Heart right ventricle (tissue), 16 donors: ENCODE measurements around the gene RBBP8NL. TPM values are rescaled to one million over a fixed set of nuclear protein-coding genes. Genes with fewer than 3 reads are reported as not detected.

Experiments
- ATAC-seq, 8 donors: fragments of 200-7000 bp; cut with Tn5 transposase; one replicate each; pipeline ENCODE4 v1.9.1; 2020; ENCODE audit warnings: mild to moderate bottlenecking in 8 of 8, moderate library complexity in 8 of 8, moderate number of reproducible peaks in 1 of 8
- DNase-seq, 2 donors: peaks; one replicate each; pipeline ENCODE4 v3.0.0-alpha.2; 2020
- H3K27ac ChIP-seq, 10 donors: fragments of 200-600 bp; sonication (generic) in 2 of 10; one replicate each; pipeline versions ENCODE4 v1.5.0 to v1.8.0; 2020 to 2022; ENCODE audit warnings: mild to moderate bottlenecking in 3 of 10
- H3K27me3 ChIP-seq, 7 donors: fragments of 200-600 bp; one replicate each; pipeline ENCODE4 v1.8.0; 2021 to 2022; ENCODE audit warnings: mild to moderate bottlenecking in 2 of 7
- H3K36me3 ChIP-seq, 9 donors: fragments of 200-600 bp; sonication (generic) in 1 of 9; one replicate each; pipeline versions ENCODE4 v1.5.0 to v1.8.0; 2020 to 2022; ENCODE audit warnings: mild to moderate bottlenecking in 2 of 9
- H3K4me1 ChIP-seq, 9 donors: fragments of 200-600 bp; sonication (generic) in 1 of 9; one replicate each; pipeline versions ENCODE4 v1.5.0 to v1.8.0; 2020 to 2022; ENCODE audit warnings: mild to moderate bottlenecking in 4 of 9
- H3K4me3 ChIP-seq, 10 donors: fragments of 200-600 bp; sonication (generic) in 2 of 10; one replicate each; pipeline versions ENCODE4 v1.5.0 to v1.8.0; 2020 to 2022; ENCODE audit warnings: mild to moderate bottlenecking in 7 of 10, moderate library complexity in 2 of 10
- H3K9me3 ChIP-seq, 11 donors: fragments of 200-600 bp in 10 of 11; sonication (generic) in 2 of 11; one replicate each; pipeline versions ENCODE4 v1.5.0 to v1.8.0; 2013 to 2022; ENCODE audit warnings: mild to moderate bottlenecking in 2 of 11, control low read depth in 1 of 11, moderate library complexity in 1 of 11
- CTCF ChIP-seq, 9 donors: fragments of 200-600 bp; sonication (generic) in 2 of 9; IDR thresholded peaks; one replicate each; pipeline versions ENCODE4 v1.5.0 to v1.8.0; 2021 to 2022; ENCODE audit warnings: antibody characterized with exemption in 9 of 9, mild to moderate bottlenecking in 5 of 9, moderate library complexity in 1 of 9
- WGBS, 2 donors: extraction: QIAGEN DNeasy Blood & Tissue Kit; methylation state at CpG; one replicate each; pipeline ENCODE4 v1.1.7; 2013; ENCODE audit warnings: inconsistent platforms in 1 of 2; 5-methylcytosine and 5-hydroxymethylcytosine counted together
- intact Hi-C, 10 donors: fragments of 100-400 bp; cut with DNase I; formaldehyde crosslinking; loops; one replicate each; pipeline versions ENCODE4 v1.11.1 to v1.14.2; 2022
- polyA plus RNA-seq, 2 donors: library from polyadenylated mRNA; stranded (reverse); fragments of 200-250 nt; gene quantifications; one replicate each; pipeline ENCODE4 v1.2.3, GENCODE V29; 2013
- total RNA-seq, 10 donors: library from RNA; stranded (reverse); fragmentation: NEBNext Ultra II Directional in 3 of 10; extraction: Animal tissue kit (Norgen Biotek cat#: 25700) in 3 of 10; gene quantifications; one replicate each; pipeline versions ENCODE4 v1.2.1 to v1.2.4, GENCODE V29; 2021 to 2023
- donor health status: Arrhythmogenic right ventricular cardiomyopathy.
- donor health status: ischemic (EF 13 %, LVEDD 7.1; RV severe dilation, severe dysfunction).
- donor health status: healthy with polysubstance abuse.
- donor health status: DM: no; HTN: yes; CAD: no.
- donor health status: DM: no; HTN: no; CAD: no.
- donor health status: ischemic (EF 25% LVEDD 6.9; RV normal size, moderate dysfunction).
- donor health status: ischemic (EF 25% LVEDD 5.7; RV mildly dilated, moderate dysfunction).
- donor health status: healthy.
- donor health status: DM: yes; HTN: yes; CAD: no.
- donor health status: Ischemic cardiomyopathy.
- donor health status: ischemic (EF 35%, LVEDD 5.7; RV mildly dilated, moderate dysfunction).
- donor health status: nonischemic (EF 11% LVEDD 7.7; RV severe dilation, severe dysfunction).
- donor health status: DM: yes; HTN: yes; CAD: no.
- donor health status: PGD.
- donor health status: ischemic (EF 29% LVEDD 5.4; RV normal size, mild dysfunction).
- donor health status: nonischemic (EF 23%, LVEDD 6.1; RV moderate dilation, normal function).

Gene RBBP8NL
- total and polyA plus RNA-seq, 12 donors, result not detected

- H3K27ac ChIP-seq, result no peak overlapping the region
- WGBS, 2 donors, result 88 to 89% methylated on average over 21 of the region's 21 CpGs
- no peak for DNase-seq
- intact Hi-C loops, result no loop called here
- peak in 2 of 8 donors; percentile 3 to 10 for ATAC-seq
- no peak for TF ChIP-seq CTCF (IDR thresholded peaks at IDR 0.05)
- H3K4me3 ChIP-seq, result no peak overlapping the region
- no peaks in the 10 kb centered on the region for H3K9me3 ChIP-seq
- peaks cover 0 to 83% (median 18%) of the 10 kb centered on the region in 9 donors for H3K36me3 ChIP-seq
- H3K27me3 ChIP-seq, result no peaks in the 10 kb centered on the region
- peaks cover 3 to 19% (median 6%) of the 10 kb centered on the region in 9 donors for H3K4me1 ChIP-seq
These were observed 34.6 kb downstream of the RBBP8NL start for GRCh38 chr20:62392621-62393334.

DNA sequence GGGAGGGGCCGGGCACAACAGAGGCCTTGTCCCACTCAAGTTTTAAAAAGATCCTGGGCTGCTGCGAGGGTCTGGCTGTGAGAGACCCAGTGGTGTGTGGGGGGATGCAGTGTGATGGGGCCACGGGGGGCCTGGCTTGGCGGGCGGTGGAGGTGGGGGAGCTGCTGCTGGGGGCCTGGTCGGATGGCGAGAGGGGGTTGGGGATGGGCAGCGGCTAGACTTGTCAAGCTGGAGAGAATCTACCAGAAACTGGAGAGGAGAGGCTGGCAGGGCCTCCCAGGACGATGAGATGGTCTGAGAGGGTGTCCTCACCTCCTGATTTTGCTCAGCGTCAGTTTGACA, 35.3 kb downstream of the RBBP8NL start:
- Histone ChIP-seq H3K9me3 (no peaks in the 10 kb centered on the region), H3K4me3 (no peak overlapping the region), H3K27ac (no peak overlapping the region), H3K27me3 (no peaks in the 10 kb centered on the region), H3K36me3 (peaks cover 0 to 84% (median 18%) of the 10 kb centered on the region in 9 donors), H3K4me1 (peaks cover 6 to 24% (median 10%) of the 10 kb centered on the region in 9 donors)
- WGBS, 2 donors, result 87% methylated on average over 10 of the region's 10 CpGs
- no peak for TF ChIP-seq CTCF (IDR thresholded peaks at IDR 0.05)
- intact Hi-C loops, result no loop called here
- DNase-seq (no peak), ATAC-seq (no peak)

- H3K4me1 ChIP-seq, result peaks cover 6 to 19% (median 10%) of the 10 kb centered on the region in 9 donors
- no peak overlapping the region for H3K4me3 ChIP-seq
- 89 to 90% methylated on average over 44 of the region's 44 CpGs for WGBS, 2 donors
- no peaks in the 10 kb centered on the region for H3K9me3 ChIP-seq
- ATAC-seq (no peak), DNase-seq (no peak)
- no peaks in the 10 kb centered on the region for H3K27me3 ChIP-seq
- no peak overlapping the region for H3K27ac ChIP-seq
- H3K36me3 ChIP-seq, result peaks cover 0 to 84% (median 18%) of the 10 kb centered on the region in 9 donors
- no peak for TF ChIP-seq CTCF (IDR thresholded peaks at IDR 0.05)
- intact Hi-C loops, result no loop called here
These were observed 35.9 kb downstream of the RBBP8NL start for GRCh38 chr20:62391165-62392076.

DNA sequence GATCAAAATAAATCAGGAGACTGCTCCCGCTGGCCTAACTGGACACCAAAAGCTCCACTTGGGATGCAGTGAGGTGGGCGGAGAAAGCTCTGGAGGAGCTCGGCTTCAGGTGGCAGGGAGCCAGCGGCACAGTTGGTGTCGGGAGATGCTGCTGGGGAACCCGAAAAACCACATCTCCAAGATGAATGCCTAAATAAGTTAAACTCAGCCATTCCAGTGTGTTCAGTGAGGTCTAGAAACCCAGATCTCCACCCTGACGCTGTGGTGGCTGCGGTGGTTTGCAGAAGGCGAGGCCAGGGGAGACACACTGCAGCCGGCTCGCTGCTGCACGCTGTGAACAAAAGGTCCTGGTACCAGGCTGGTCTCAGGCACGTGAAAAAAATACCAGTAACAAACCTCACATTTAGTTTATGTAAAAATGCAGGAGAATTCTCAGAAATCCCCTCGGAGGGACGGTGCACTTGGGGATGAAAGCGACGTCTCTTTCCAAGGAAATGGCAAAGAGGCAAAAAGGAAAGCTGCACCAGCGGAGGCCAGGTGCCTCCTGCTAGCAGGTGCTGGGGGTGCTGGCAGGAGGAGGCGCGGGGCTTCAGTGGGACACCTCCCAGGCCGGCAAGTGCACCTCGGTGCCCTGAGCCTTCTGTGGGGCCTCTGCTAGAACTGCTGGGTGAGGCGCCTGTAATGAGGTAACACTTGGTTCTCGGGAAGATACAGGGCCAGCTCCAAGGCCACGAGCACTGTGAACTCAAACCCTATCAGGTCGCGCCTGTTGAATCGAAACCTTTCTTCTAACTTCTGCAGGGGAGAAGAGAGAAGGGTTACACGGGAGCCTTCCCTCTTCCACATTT, 36.8 kb downstream of the RBBP8NL start:
- H3K9me3 ChIP-seq, result no peaks in the 10 kb centered on the region
- no peak overlapping the region for H3K4me3 ChIP-seq
- WGBS, 2 donors, result 82 to 84% methylated on average over 29 of the region's 29 CpGs
- peaks cover 0 to 76% (median 18%) of the 10 kb centered on the region in 9 donors for H3K36me3 ChIP-seq
- no peaks in the 10 kb centered on the region for H3K27me3 ChIP-seq
- intact Hi-C loops, result no loop called here
- TF ChIP-seq CTCF (IDR thresholded peaks at IDR 0.05), result no peak
- DNase-seq (no peak), ATAC-seq (no peak)
- H3K4me1 ChIP-seq, result peaks cover 6 to 24% (median 19%) of the 10 kb centered on the region in 9 donors
- H3K27ac ChIP-seq, result no peak overlapping the region
